Adrenal gland (tissue), 5 donors: ENCODE measurements around the gene ZNHIT2.

ENCODE experiments used
- CTCF ChIP-seq, 6 experiments: fragments of 450-650 bp in 4 of 6; fragments of 200-600 bp in 2 of 6; sonication (generic) in 1 of 6; IDR thresholded peaks; 1 replicate in 5 of 6; 2 replicates in 1 of 6; pipeline versions ENCODE4 v1.5.1 to v1.8.0; 2016 to 2021; ENCODE audit warnings: antibody characterized with exemption in 6 of 6, mild to moderate bottlenecking in 2 of 6, moderate library complexity in 1 of 6
- POLR2A ChIP-seq, 2 donors: fragments of 450-650 bp; IDR thresholded peaks; one replicate each; pipeline ENCODE4 v1.6.1; 2017; ENCODE audit warnings: antibody characterized with exemption in 2 of 2, mild to moderate bottlenecking in 2 of 2, moderate library complexity in 1 of 2
- donor health status: DM: no; HTN: no; CAD: no.

DNA sequence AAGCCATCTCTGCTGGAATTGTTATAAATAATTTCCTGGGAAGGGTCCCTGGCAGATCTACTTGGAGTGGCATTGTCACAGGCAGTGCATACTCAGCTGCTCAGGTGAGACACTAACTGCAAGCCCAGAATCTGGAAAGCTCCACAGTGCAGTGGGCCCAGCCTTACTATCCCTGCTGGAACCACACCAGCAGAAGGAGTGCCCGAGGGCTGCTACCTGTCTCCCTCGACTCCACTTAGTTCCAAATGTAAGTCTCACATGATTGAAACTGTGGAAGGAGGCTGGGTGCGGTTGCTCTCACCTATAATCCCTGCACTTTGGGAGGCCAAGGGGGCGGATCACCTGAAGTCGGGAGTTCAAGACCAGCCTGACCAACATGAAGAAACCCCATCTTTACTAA, 31.2 kb upstream of the ZNHIT2 start:
- TF ChIP-seq CTCF (IDR thresholded peaks at IDR 0.05), result no peak
- no peak for TF ChIP-seq POLR2A (IDR thresholded peaks at IDR 0.05)
